A549 (cell line): ENCODE results near the gene AFF2.

ENCODE experiments used
- CEBPB ChIP-seq, 2 experiments: fragments of >200 bp in 1 of 2; sonication (Bioruptor Twin) in 1 of 2; formaldehyde crosslinking in 1 of 2; IDR thresholded peaks; 2 replicates each; pipeline ENCODE4 v1.6.1; 2012 to 2016
- CHD2 ChIP-seq: fragments of 150-350 bp; IDR thresholded peaks from 2 replicates; pipeline ENCODE4 v1.6.1; 2014; ENCODE audit warnings: low read length; ENCODE audit not compliant: partially characterized antibody
- EP300 ChIP-seq, 2 experiments: fragments of >200 bp; sonication (Bioruptor Twin); formaldehyde crosslinking; IDR thresholded peaks; 2 replicates in 1 of 2; 3 replicates in 1 of 2; pipeline ENCODE4 v1.6.1; 2016 to 2017
- HOXA7 ChIP-seq: fragments of 250-450 bp; sonication (Bioruptor Pico); IDR thresholded peaks from 2 replicates; pipeline ENCODE4 v1.5.0; 2020; ENCODE audit warnings: mild to moderate bottlenecking, moderate library complexity
- MAZ ChIP-seq: fragments of 150-350 bp; IDR thresholded peaks from 2 replicates; pipeline ENCODE4 v1.6.1; 2014; ENCODE audit warnings: antibody characterized with exemption, low read depth, low read length, borderline replicate concordance
- POLR2A ChIP-seq: IDR thresholded peaks from 2 replicates; pipeline ENCODE4 v1.6.1; 2012; ENCODE audit warnings: mild to moderate bottlenecking, low read length
- RAD21 ChIP-seq, 2 experiments: fragments of >200 bp in 1 of 2; sonication (Bioruptor Twin) in 1 of 2; formaldehyde crosslinking in 1 of 2; IDR thresholded peaks in 1 of 2; conservative IDR thresholded peaks in 1 of 2; 2 replicates in 1 of 2; 3 replicates in 1 of 2; pipeline ENCODE4 v1.6.1; 2012 to 2018; ENCODE audit warnings: inconsistent platforms in 1 of 2
- RCOR1 ChIP-seq: fragments of 150-350 bp; IDR thresholded peaks from 2 replicates; pipeline ENCODE4 v1.6.1; 2014; ENCODE audit warnings: antibody characterized with exemption, low read length, low read depth
- TP53 ChIP-seq: fragments of 250-450 bp; sonication (Bioruptor Pico); IDR thresholded peaks from 2 replicates; pipeline ENCODE4 v1.5.0; 2021; ENCODE audit warnings: mild to moderate bottlenecking, moderate library complexity
- TF ChIP-seq, protein P1 (sequence below): fragments of >200 bp; sonication (Bioruptor Twin); formaldehyde crosslinking; IDR thresholded peaks from 3 replicates; pipeline ENCODE4 v1.5.1; 2016
- TF ChIP-seq, protein P2 (sequence below): IDR thresholded peaks from 2 replicates; pipeline ENCODE4 v1.6.1; 2012
- TF ChIP-seq, protein P3 (sequence below): fragments of 450-650 bp; IDR thresholded peaks from 2 replicates; pipeline ENCODE4 v1.6.1; 2014; ENCODE audit warnings: antibody characterized with exemption
- TF ChIP-seq, protein P4 (sequence below): fragments of 150-350 bp; IDR thresholded peaks from 2 replicates; pipeline ENCODE4 v1.6.1; 2014; ENCODE audit warnings: low read depth, mild to moderate bottlenecking, low read length

DNA sequence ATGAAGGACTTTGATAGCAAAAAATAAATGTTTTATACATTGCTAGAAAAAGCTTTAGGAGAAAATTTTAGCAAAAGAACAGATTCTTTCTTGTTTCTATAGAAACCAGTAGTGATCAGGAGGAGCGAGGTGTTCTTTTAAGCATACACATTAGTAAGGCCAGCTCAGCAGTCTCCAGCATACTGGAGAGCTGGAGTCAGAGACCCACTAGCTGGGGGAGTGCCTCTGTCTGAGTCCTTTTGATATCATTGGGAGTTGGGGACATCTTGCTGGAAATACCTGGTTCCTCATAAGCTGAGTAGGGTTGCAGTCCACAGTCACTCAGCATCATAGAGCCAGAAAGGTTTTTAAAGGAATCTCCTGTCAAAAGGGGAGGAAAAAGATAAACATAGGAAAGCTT is 67.4 kb downstream of the AFF2 start:
- TF ChIP-seq, protein P1, sequence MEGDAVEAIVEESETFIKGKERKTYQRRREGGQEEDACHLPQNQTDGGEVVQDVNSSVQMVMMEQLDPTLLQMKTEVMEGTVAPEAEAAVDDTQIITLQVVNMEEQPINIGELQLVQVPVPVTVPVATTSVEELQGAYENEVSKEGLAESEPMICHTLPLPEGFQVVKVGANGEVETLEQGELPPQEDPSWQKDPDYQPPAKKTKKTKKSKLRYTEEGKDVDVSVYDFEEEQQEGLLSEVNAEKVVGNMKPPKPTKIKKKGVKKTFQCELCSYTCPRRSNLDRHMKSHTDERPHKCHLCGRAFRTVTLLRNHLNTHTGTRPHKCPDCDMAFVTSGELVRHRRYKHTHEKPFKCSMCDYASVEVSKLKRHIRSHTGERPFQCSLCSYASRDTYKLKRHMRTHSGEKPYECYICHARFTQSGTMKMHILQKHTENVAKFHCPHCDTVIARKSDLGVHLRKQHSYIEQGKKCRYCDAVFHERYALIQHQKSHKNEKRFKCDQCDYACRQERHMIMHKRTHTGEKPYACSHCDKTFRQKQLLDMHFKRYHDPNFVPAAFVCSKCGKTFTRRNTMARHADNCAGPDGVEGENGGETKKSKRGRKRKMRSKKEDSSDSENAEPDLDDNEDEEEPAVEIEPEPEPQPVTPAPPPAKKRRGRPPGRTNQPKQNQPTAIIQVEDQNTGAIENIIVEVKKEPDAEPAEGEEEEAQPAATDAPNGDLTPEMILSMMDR: no peak
- no peak for TF ChIP-seq CEBPB (IDR thresholded peaks at IDR 0.05)
- TF ChIP-seq RAD21 (conservative IDR thresholded peaks at IDR 0.05 in 1 of 2, IDR thresholded peaks at IDR 0.05 in 1 of 2): no peak
- TF ChIP-seq, protein P2, sequence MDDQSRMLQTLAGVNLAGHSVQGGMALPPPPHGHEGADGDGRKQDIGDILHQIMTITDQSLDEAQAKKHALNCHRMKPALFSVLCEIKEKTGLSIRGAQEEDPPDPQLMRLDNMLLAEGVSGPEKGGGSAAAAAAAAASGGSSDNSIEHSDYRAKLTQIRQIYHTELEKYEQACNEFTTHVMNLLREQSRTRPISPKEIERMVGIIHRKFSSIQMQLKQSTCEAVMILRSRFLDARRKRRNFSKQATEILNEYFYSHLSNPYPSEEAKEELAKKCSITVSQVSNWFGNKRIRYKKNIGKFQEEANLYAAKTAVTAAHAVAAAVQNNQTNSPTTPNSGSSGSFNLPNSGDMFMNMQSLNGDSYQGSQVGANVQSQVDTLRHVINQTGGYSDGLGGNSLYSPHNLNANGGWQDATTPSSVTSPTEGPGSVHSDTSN: no peak
- TF ChIP-seq EP300 (IDR thresholded peaks at IDR 0.05): no peak
- TF ChIP-seq, protein P3, sequence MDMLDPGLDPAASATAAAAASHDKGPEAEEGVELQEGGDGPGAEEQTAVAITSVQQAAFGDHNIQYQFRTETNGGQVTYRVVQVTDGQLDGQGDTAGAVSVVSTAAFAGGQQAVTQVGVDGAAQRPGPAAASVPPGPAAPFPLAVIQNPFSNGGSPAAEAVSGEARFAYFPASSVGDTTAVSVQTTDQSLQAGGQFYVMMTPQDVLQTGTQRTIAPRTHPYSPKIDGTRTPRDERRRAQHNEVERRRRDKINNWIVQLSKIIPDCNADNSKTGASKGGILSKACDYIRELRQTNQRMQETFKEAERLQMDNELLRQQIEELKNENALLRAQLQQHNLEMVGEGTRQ: no peak
- TF ChIP-seq RCOR1: no peak
- TF ChIP-seq POLR2A: no peak
- TF ChIP-seq TP53 (CRISPR knock-in tag): no peak
- no peak for TF ChIP-seq HOXA7 (CRISPR knock-in tag)
- TF ChIP-seq CHD2: no peak
- TF ChIP-seq, protein P4, sequence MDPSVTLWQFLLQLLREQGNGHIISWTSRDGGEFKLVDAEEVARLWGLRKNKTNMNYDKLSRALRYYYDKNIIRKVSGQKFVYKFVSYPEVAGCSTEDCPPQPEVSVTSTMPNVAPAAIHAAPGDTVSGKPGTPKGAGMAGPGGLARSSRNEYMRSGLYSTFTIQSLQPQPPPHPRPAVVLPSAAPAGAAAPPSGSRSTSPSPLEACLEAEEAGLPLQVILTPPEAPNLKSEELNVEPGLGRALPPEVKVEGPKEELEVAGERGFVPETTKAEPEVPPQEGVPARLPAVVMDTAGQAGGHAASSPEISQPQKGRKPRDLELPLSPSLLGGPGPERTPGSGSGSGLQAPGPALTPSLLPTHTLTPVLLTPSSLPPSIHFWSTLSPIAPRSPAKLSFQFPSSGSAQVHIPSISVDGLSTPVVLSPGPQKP: no peak
- no peak for TF ChIP-seq MAZ
